Smooth muscle cell (in vitro differentiated cells): ENCODE data around the gene RGS7. TPM values are rescaled to one million over a fixed set of nuclear protein-coding genes. Genes with fewer than 3 reads are reported as not detected.

Source experiments
- DNase-seq: peaks from one replicate; lab custom pipeline; 2025; ENCODE audit not compliant: unreplicated experiment; lab: John Stamatoyannopoulos, UW
- H2AFZ ChIP-seq: fragments of 200-600 bp; sonication (generic); 2 replicates; pipeline ENCODE4 v1.6.0; 2016; ENCODE audit warnings: antibody characterized with exemption, low read depth, mild to moderate bottlenecking
- H3F3A ChIP-seq: fragments of 200-600 bp; sonication (generic); 2 replicates; pipeline ENCODE4 v1.6.0; 2017; ENCODE audit warnings: antibody characterized with exemption, low read depth
- H3K27ac ChIP-seq: fragments of 200-600 bp; sonication (generic); 2 replicates; pipeline ENCODE4 v1.5.1; 2016; ENCODE audit warnings: low read depth, mild to moderate bottlenecking
- H3K27me3 ChIP-seq: fragments of 200-600 bp; sonication (generic); 2 replicates; pipeline ENCODE4 v1.6.1; 2016; ENCODE audit warnings: low read depth, mild to moderate bottlenecking
- H3K36me3 ChIP-seq: fragments of 200-600 bp; sonication (generic); 2 replicates; pipeline ENCODE4 v1.5.1; 2016; ENCODE audit warnings: low read depth
- H3K4me1 ChIP-seq: fragments of 200-600 bp; sonication (generic); 2 replicates; pipeline ENCODE4 v1.5.1; 2016; ENCODE audit warnings: low read depth
- H3K4me2 ChIP-seq: fragments of 200-600 bp; sonication (generic); 2 replicates; pipeline ENCODE4 v1.6.0; 2016; ENCODE audit warnings: mild to moderate bottlenecking
- H3K4me3 ChIP-seq: fragments of 200-600 bp; sonication (generic); 2 replicates; pipeline ENCODE4 v1.5.1; 2016; ENCODE audit warnings: mild to moderate bottlenecking
- H3K79me2 ChIP-seq: fragments of 200-600 bp; sonication (generic); 2 replicates; pipeline ENCODE4 v1.6.0; 2016; ENCODE audit warnings: low read depth, mild to moderate bottlenecking
- H3K9ac ChIP-seq: fragments of 200-600 bp; sonication (generic); 2 replicates; pipeline ENCODE4 v1.6.0; 2016; ENCODE audit warnings: low read depth
- H3K9me3 ChIP-seq: fragments of 200-600 bp; sonication (generic); replicated peaks from 2 replicates; pipeline ENCODE4 v1.5.1; 2016; ENCODE audit warnings: low read depth
- H4K20me1 ChIP-seq: fragments of 200-600 bp; sonication (generic); 2 replicates; pipeline ENCODE4 v1.6.0; 2016; ENCODE audit warnings: low read depth
- CTCF ChIP-seq: fragments of 200-600 bp; sonication (generic); IDR thresholded peaks from 2 replicates; pipeline ENCODE4 v1.5.1; 2017; ENCODE audit warnings: borderline replicate concordance, mild to moderate bottlenecking, antibody characterized with exemption; ENCODE audit not compliant: insufficient read depth, poor library complexity, severe bottlenecking
- whole genome bisulfite sequencing: methylation state at CpG from one replicate; pipeline ENCODE4 v1.1.7; 2016; ENCODE audit warnings: low lambda C conversion rate; 5-methylcytosine and 5-hydroxymethylcytosine counted together
- polyA plus RNA-seq: library from polyadenylated mRNA; unstranded; fragments of >200 nt; fragmentation: Nextera tagmentation; extraction: Ambion mirVana; gene quantifications from 2 replicates; pipeline ENCODE4 v1.2.1, GENCODE V29; 2016
- total RNA-seq: library from RNA; depleted of rRNA; stranded (reverse); fragments of >200 nt; gene quantifications from 2 replicates; pipeline ENCODE4 v1.2.3, GENCODE V29; 2014

Gene RGS7
- total and polyA plus RNA-seq, 2 experiments from 2014 or later: 0.16 TPM; not detected in 1

GRCh38 chr1:240993004-240993403 is 364.0 kb downstream of the RGS7 start:
- Histone ChIP-seq H3K27me3 (no peaks in the 10 kb centered on the region), H3F3A (no peaks in the 10 kb centered on the region), H3K4me3 (no peak overlapping the region), H4K20me1 (no peaks in the 10 kb centered on the region), H3K36me3 (no peaks in the 10 kb centered on the region), H2AFZ (no peak overlapping the region), H3K27ac (no peak overlapping the region), H3K79me2 (no peaks in the 10 kb centered on the region), H3K9me3 (no peaks in the 10 kb centered on the region), H3K4me2 (no peak overlapping the region), H3K9ac (no peak overlapping the region), H3K4me1 (no peaks in the 10 kb centered on the region)
- TF ChIP-seq CTCF: no peak
- 85% methylated on average over 2 of the region's 2 CpGs for WGBS
- DNase-seq: no peak

- no peaks in the 10 kb centered on the region for H3K4me1 ChIP-seq
- no peaks in the 10 kb centered on the region for H4K20me1 ChIP-seq
- no peak overlapping the region for H3K4me3 ChIP-seq
- TF ChIP-seq CTCF: no peak
- DNase-seq: no peak
- no peak overlapping the region for H3K9ac ChIP-seq
- no peaks in the 10 kb centered on the region for H3F3A ChIP-seq
- no peaks in the 10 kb centered on the region for H3K9me3 ChIP-seq
- WGBS: 55% methylated on average over 5 of the region's 5 CpGs
- no peak overlapping the region for H3K27ac ChIP-seq
- H3K27me3 ChIP-seq: no peaks in the 10 kb centered on the region
- H3K79me2 ChIP-seq: no peaks in the 10 kb centered on the region
- no peaks in the 10 kb centered on the region for H3K36me3 ChIP-seq
- no peak overlapping the region for H2AFZ ChIP-seq
- H3K4me2 ChIP-seq: no peak overlapping the region
These were observed 365.8 kb downstream of the RGS7 start for GRCh38 chr1:240991230-240991629.

- H3F3A ChIP-seq: no peaks in the 10 kb centered on the region
- no peaks in the 10 kb centered on the region for H3K79me2 ChIP-seq
- no peak overlapping the region for H3K4me3 ChIP-seq
- no peak overlapping the region for H3K9ac ChIP-seq
- DNase-seq: no peak
- H3K36me3 ChIP-seq: no peaks in the 10 kb centered on the region
- no peak overlapping the region for H3K4me2 ChIP-seq
- no peaks in the 10 kb centered on the region for H3K27me3 ChIP-seq
- no peak for TF ChIP-seq CTCF
- H4K20me1 ChIP-seq: no peaks in the 10 kb centered on the region
- no peak overlapping the region for H2AFZ ChIP-seq
- WGBS: 36% methylated on average over 5 of the region's 5 CpGs
- no peak overlapping the region for H3K27ac ChIP-seq
- H3K9me3 ChIP-seq: no peaks in the 10 kb centered on the region
- no peaks in the 10 kb centered on the region for H3K4me1 ChIP-seq
These were observed 369.1 kb downstream of the RGS7 start for GRCh38 chr1:240987928-240988327.

DNA sequence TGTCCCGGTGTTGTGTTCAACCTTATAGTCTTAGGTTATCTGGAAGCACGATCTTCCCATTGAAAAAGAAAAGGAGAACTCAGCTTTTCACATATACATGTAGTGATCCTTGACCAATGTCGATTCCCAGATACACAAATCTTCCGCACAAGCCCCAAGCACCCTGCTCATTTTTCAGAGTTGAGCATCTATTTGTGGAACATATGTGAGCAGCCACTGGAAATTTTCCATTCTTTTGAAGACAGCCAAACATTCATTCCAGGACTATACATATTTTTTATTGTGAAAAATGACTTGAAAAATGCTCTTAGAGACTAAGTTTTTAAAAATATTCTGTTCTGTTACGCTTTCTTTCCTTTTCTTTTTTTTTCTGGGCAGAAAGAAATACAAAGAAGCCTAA is 371.9 kb downstream of the RGS7 start:
- Histone ChIP-seq H3K27ac (no peak overlapping the region), H3F3A (no peaks in the 10 kb centered on the region), H3K9ac (no peak overlapping the region), H2AFZ (no peak overlapping the region), H3K36me3 (no peaks in the 10 kb centered on the region), H3K4me1 (no peaks in the 10 kb centered on the region), H3K79me2 (no peaks in the 10 kb centered on the region), H3K9me3 (no peaks in the 10 kb centered on the region), H3K27me3 (no peaks in the 10 kb centered on the region), H3K4me2 (no peak overlapping the region), H3K4me3 (no peak overlapping the region), H4K20me1 (no peaks in the 10 kb centered on the region)
- TF ChIP-seq CTCF: no peak
- DNase-seq: no peak
- 90% methylated on average over 5 of the region's 5 CpGs for WGBS
